ENCODE results near the gene MAGI2.

The MAGI2 gene

GRCh38 chr7:78794101-78794500 is 659.4 kb downstream of the MAGI2 start:
- DNase-seq (ENCODE audit: low spot score), result no peak
- no peak for TF ChIP-seq CTCF (IDR thresholded peaks at IDR 0.05; ENCODE audit: borderline replicate concordance, control extremely low read depth, extremely low read depth, insufficient read depth, missing control alignments)
- in situ Hi-C loops (cut with MboI; ENCODE audit: low sequenced_read_pairs, unreplicated experiment), result no loop called here

- TF ChIP-seq CTCF (IDR thresholded peaks at IDR 0.05; ENCODE audit: borderline replicate concordance, control extremely low read depth, extremely low read depth, insufficient read depth, missing control alignments), result no peak
- DNase-seq (ENCODE audit: low spot score), result no peak
- in situ Hi-C loops (cut with MboI; ENCODE audit: low sequenced_read_pairs, unreplicated experiment), result no loop called here
Observed at GRCh38 chr7:78792624-78793023, 660.8 kb downstream of the MAGI2 start.

GRCh38 chr7:78792006-78792405 is 661.5 kb downstream of the MAGI2 start:
- DNase-seq (ENCODE audit: low spot score), result no peak
- in situ Hi-C loops (cut with MboI; ENCODE audit: low sequenced_read_pairs, unreplicated experiment), result no loop called here
- TF ChIP-seq CTCF (IDR thresholded peaks at IDR 0.05; ENCODE audit: borderline replicate concordance, control extremely low read depth, extremely low read depth, insufficient read depth, missing control alignments), result no peak

GRCh38 chr7:78788464-78788863 is 665.0 kb downstream of the MAGI2 start:
- in situ Hi-C loops (cut with MboI; ENCODE audit: low sequenced_read_pairs, unreplicated experiment), result no loop called here
- TF ChIP-seq CTCF (IDR thresholded peaks at IDR 0.05; ENCODE audit: borderline replicate concordance, control extremely low read depth, extremely low read depth, insufficient read depth, missing control alignments), result no peak
- DNase-seq (ENCODE audit: low spot score), result no peak

GRCh38 chr7:78787854-78788253 is 665.6 kb downstream of the MAGI2 start:
- no peak for TF ChIP-seq CTCF (IDR thresholded peaks at IDR 0.05; ENCODE audit: borderline replicate concordance, control extremely low read depth, extremely low read depth, insufficient read depth, missing control alignments)
- in situ Hi-C loops (cut with MboI; ENCODE audit: low sequenced_read_pairs, unreplicated experiment), result no loop called here
- no peak for DNase-seq (ENCODE audit: low spot score)

GRCh38 chr7:78786055-78786454 is 667.4 kb downstream of the MAGI2 start:
- no peak for TF ChIP-seq CTCF (IDR thresholded peaks at IDR 0.05; ENCODE audit: borderline replicate concordance, control extremely low read depth, extremely low read depth, insufficient read depth, missing control alignments)
- in situ Hi-C loops (cut with MboI; ENCODE audit: low sequenced_read_pairs, unreplicated experiment), result no loop called here
- DNase-seq (ENCODE audit: low spot score), result no peak

All from GM13976 (cell line).